HG03108 (cell line): ENCODE data around the gene HOXC4.

ENCODE experiments used
- ATAC-seq: cut with Tn5 transposase; IDR thresholded peaks from one replicate; pipeline ENCODE4 v1.9.1; 2021; ENCODE audit warnings: moderate library complexity; ENCODE audit not compliant: unreplicated experiment

The HOXC4 gene

DNA sequence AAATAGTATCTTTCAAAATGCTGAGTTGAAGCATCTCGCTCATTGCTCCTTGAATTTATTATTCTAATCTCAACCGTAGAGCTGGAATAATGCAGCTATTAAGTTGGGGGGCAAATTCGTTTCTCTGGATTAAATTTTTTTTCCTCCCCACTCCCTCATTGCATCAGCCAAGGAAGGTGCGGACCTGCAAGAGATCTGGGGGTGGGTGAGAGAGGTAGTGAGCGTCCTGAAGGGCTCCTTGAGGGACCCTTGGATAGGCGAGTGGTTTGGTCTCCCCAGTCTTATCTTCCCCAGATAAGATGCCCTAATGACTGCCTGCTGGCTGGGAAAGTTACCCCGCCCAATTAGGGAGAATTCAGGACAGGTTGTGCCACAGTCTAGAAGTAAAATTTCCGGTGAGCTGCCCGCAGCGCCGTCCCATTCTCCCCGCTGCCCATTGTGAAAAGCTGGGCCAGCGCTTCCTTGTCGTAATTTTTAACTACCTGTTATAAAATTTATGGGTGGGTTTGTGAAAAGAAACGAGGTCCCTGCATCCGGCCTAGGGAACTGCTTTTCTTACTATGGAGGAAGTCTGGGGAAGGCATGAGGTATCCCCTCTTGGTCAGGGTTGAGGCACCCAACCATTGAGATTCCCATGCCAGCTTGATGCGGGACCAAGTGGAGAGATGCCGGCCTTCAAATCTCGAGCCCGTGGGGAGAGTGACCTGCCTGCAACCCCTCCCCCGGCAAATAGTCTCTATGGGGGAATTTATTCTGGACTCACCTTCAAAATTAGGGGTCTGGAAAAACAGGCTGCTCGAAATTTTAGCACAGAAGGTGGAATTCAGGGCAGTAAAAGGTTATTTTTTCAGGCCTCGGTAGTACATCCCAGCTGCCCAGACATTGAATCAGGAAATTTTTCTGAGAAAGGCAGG, 38.4 kb upstream of the HOXC4 start:
- no peak for ATAC-seq

GRCh38 chr12:54016051-54016450, 37.6 kb upstream of the HOXC4 start:
- no peak for ATAC-seq

DNA sequence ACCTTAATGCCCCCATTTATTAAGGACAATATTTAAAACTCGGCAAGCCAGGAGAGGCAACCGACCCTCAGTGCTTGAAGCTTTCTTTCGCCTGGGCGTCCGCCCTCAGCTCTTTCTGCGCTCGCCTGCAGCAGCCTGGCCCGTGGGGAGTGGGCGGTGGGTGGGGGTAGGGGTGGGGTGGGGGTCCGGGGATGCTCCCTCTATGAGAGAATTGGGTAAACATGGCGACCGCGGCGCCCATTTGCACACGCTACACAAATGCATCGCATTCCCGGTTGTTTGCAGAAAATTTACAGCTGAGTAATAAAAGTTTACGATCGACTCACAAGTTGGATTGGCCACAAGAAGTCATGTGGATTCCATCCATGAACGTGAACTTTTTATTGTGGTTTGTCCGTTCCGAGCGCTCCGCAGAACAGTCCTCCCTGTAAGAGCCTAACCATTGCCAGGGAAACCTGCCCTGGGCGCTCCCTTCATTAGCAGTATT, 37.1 kb upstream of the HOXC4 start:
- no peak for ATAC-seq

DNA sequence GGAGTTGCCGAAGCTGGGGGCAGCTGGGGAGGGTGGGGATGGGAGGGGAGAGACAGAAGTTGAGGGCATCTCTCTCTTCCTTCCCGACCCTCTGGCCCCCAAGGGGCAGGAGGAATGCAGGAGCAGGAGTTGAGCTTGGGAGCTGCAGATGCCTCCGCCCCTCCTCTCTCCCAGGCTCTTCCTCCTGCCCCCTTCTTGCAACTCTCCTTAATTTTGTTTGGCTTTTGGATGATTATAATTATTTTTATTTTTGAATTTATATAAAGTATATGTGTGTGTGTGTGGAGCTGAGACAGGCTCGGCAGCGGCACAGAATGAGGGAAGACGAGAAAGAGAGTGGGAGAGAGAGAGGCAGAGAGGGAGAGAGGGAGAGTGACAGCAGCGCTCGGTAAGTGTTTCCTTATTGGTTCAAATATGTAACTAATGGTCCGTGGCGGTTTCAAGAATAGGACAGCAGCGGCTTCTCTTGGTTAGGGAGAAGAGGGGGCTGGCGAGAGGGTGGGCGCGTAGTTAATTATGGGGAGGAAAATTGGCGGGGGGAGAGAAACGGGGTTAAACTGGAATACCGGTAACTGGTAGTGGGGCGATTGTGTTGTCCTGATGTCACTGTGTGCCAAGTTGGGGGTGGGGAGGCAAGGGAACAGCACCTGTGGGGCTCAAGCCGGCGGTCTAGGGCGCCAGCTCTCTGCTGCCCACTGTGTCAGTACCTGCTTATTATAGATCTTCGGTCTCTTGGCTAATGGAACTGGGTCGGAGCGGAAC, 36.4 kb upstream of the HOXC4 start:
- ATAC-seq: peak; percentile 26

- ATAC-seq: peak; percentile 74
Observed at GRCh38 chr12:54017878-54018467, 35.7 kb upstream of the HOXC4 start.

- ATAC-seq: no peak
Observed at GRCh38 chr12:54018468-54018984, 35.1 kb upstream of the HOXC4 start.

GRCh38 chr12:54019091-54019811, 34.4 kb upstream of the HOXC4 start:
- ATAC-seq: no peak

DNA sequence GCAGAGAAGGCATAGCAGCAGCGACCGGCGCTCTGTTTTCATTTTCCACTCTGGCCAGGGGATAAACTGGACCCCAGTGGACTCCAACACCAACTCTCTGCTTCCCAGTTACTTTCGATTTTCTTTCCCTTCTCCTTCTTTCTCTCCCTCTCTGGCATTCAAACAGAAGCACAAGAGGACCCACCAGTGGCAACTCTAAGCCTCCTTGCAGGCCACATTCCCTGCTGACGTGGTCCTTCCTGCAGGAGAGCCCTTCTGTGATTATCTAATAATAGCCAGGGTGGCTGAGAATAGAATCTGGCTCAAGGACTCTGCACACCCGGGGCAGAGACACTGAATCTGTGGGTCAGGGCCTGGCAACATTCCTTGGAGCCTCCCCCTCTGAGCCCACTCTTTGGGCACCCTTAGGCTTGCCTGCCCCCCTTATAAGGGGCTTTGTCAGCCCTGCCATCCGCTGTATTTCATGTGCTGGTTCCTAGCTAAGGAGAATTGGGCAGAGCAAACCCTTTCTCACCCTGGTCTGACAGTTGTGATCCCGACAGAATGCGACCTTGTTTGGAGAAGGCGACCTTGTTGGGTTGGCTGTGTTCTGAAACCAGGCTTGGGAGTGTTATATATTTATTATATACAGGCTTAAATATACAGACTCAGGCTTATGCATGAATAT, 33.6 kb upstream of the HOXC4 start:
- no peak for ATAC-seq

DNA sequence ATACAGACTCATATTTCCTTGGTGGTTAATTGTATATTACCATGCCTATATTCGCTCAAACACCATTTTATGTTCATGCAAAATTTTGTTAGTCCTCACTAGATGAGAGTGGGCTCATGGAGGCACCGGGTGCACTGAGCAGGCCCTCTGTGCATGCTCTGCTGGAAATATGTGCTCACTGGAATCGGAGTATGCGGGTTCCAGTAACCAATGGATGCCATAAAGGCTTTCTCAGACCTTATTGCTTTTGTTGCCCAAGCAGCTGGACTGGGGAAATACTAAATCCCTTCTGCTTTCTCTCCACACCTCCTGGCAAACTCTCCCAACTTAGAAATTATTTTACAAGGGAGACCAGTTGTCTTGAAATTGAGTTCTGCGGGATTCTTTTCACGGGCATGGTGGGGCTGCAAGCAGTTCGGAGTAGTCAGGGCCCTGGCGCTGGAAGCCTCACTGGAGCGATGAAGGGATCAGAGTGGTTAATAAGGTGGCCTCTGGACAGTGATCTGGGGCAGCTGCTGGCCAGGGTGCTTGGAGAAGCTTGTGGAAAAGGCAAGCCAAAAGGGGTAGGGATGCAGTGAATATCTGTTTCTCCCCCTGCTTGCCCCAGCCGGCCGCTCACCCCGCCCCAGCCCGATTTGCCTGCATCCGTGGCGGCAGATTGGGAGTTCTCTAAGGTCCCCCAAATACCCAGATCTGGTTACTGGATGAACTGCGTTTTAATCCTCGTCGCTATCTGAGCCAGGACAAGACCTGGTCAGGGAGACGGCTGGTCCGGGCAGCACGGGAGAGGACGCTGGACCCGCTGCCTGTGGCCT, 32.8 kb upstream of the HOXC4 start:
- no peak for ATAC-seq

DNA sequence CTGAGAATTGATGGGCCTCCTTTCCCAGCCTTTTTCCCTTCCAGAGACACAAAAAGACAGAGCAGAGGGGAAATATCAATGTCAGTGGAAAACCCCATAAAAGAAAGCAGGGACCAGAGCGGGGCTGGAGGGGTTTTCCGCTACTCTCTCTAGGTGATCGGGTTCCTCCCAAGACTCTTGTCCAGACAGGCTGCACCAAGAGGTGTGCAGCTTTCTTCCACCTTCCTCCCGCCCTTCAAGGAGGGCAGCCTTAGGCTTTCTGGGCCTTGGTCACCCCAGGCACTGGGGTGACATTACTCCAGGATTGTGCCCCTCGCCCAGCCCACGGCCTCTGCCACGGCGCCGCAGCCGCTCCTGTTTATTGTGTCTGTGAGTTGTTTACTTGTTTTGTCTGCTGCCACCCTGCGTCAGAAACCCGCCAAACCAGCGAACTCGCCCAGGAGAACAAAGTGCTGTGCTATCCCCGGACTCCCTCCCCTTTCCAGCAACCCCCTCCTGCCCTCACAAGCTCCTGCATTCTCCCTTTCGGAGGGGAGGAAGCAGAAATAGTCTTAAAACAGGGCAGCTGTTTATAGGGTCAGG, 32.1 kb upstream of the HOXC4 start:
- ATAC-seq: no peak

DNA sequence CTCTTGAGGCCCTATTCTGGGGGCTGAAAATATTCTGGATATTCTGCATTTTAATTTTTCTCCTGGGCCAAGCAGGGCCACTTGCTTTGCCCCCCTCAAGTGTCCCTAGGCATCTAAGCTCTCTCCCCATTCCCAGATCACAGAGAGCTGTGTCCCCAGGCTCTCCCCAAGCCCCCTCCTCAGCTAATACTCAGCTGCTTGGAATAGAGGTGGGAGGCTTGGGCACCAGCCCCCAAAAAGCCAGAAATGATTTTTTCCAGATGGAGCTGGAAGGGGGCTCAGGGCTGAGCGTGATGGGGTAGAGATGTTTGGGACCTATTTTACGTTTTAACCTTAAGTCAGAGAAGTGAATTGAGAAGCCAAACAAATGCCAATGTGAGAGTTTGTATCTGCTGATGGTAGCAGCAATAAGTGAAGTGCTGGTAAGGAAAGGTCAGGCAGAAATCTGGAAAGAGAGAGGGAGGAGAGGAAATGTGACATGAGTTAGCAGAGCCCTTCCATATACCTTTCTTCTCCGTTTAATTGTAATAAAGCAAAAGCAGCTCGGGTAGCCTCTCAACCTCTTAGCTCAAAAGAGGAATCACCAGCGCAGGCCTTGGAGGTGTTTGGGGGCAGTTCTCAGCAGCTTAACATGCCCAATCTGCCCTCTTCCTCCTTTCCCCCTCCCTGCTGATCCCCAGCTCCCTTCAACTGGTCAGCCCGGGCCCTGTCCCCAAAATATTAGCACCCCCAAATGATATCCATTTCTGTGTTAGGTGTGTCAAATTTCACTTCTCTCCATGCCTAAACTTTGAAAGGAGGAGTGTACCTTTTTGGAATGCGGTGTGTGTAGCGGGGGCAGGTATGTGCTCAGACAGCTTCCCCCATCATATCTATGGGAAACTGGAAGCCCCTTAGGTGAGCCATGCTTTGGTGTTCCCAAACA, 30.4 kb upstream of the HOXC4 start:
- no peak for ATAC-seq

- ATAC-seq: no peak
Observed at GRCh38 chr12:54024127-54024526, 29.5 kb upstream of the HOXC4 start.

DNA sequence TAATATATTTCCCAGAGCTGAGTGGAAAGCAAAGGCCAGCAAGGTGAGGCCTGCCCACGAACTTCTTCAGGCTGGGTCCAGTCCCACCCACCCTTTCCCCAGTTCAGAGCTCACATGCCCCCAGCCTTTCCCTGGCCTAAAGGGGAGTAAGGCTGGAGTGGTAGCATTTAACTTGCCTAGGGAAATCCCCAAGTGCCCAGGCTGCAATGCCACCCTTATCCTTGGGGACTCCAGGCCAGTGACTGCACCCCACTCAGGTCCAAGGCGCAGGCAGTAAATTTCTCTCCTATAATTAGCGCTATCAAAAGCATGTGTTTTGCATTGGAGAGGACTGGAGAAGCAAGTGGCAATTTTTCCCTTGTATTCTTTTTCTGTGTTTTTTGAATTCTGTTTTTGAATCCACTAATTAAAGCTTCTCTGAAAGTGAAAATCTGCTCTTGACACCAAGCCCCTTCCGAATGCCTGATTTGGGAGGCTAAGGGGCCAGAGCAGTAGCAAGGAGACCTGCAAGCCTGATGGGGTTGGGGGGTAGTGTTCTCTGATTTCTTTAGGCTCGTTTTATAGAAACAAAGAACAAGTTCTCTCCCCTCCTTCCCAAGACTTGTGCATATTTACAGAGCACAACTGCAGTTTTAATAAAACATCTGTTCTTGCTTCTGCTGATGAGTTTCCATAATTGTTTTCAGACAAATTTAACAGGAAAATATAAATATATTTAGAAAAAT, 28.9 kb upstream of the HOXC4 start:
- no peak for ATAC-seq

- no peak for ATAC-seq
Observed at GRCh38 chr12:54025499-54026405, 27.9 kb upstream of the HOXC4 start.

- no peak for ATAC-seq
Observed at GRCh38 chr12:54026640-54027441, 26.8 kb upstream of the HOXC4 start.
